Endothelial cell of umbilical vein (primary cell): ENCODE data around the gene GRID1.

ENCODE experiments used
- JUN ChIP-seq: IDR thresholded peaks from 2 replicates; pipeline ENCODE4 v1.6.1; 2011; ENCODE audit warnings: borderline replicate concordance, low read depth; ENCODE audit not compliant: insufficient read length, insufficient read depth
- TF ChIP-seq, protein P1 (sequence below): IDR thresholded peaks from 2 replicates; pipeline ENCODE4 v1.6.1; 2011; ENCODE audit not compliant: insufficient read depth, insufficient read length
- TF ChIP-seq, protein P2 (sequence below), 2 donors: IDR thresholded peaks; 1 replicate in 1 of 2; 2 replicates in 1 of 2; pipeline ENCODE4 v1.5.1; 2011; ENCODE audit warnings: low read length in 2 of 2, mild to moderate bottlenecking in 2 of 2, moderate library complexity in 2 of 2, control low read depth in 1 of 2, inconsistent platforms in 1 of 2, low read depth in 1 of 2; ENCODE audit not compliant: insufficient read depth in 1 of 2; ENCODE audit errors: extremely low read depth in 1 of 2

DNA sequence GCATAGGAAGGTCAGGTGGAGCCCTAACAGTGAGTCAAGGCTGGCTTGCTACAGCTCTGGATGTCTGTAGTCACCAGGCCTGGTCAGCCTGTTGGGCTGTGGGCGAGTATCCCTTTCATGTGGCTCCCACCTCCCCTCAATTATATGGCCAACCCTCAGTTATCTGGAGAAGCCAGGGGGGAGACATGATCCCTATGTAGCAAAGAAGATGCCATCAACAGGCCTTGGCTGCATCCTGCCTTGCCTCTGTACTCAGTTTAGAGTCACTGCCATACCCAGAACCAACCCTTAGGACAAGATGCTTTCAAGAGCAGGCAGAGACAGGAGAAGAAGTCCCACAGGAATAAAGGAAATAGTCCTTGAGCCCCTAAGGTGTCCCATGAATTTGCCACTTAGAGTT is 763.9 kb downstream of the GRID1 start:
- TF ChIP-seq, protein P1, sequence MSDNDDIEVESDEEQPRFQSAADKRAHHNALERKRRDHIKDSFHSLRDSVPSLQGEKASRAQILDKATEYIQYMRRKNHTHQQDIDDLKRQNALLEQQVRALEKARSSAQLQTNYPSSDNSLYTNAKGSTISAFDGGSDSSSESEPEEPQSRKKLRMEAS: no peak
- no peak for TF ChIP-seq JUN
- TF ChIP-seq, protein P2, sequence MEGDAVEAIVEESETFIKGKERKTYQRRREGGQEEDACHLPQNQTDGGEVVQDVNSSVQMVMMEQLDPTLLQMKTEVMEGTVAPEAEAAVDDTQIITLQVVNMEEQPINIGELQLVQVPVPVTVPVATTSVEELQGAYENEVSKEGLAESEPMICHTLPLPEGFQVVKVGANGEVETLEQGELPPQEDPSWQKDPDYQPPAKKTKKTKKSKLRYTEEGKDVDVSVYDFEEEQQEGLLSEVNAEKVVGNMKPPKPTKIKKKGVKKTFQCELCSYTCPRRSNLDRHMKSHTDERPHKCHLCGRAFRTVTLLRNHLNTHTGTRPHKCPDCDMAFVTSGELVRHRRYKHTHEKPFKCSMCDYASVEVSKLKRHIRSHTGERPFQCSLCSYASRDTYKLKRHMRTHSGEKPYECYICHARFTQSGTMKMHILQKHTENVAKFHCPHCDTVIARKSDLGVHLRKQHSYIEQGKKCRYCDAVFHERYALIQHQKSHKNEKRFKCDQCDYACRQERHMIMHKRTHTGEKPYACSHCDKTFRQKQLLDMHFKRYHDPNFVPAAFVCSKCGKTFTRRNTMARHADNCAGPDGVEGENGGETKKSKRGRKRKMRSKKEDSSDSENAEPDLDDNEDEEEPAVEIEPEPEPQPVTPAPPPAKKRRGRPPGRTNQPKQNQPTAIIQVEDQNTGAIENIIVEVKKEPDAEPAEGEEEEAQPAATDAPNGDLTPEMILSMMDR (IDR thresholded peaks at IDR 0.05; ENCODE audit: extremely low read depth in 1 of 2, insufficient read depth in 1 of 2, low read depth in 1 of 2, low read length in 2 of 2): no peak
